GM19193 (cell line): ENCODE measurements around the gene GPR84.

Experiments used
- POLR2A ChIP-seq: IDR thresholded peaks from 4 replicates; pipeline ENCODE4 v1.6.1; 2011; ENCODE audit not compliant: insufficient read depth, insufficient read length; ENCODE audit errors: extremely low read depth

The GPR84 gene

GRCh38 chr12:54364413-54364812, at the start of gene GPR84:
TSS of gene GPR84 (minus strand) at chr12:54364486. CDS start at chr12:54363851, 635 bp downstream.
- peak; percentile 27 for TF ChIP-seq POLR2A

DNA sequence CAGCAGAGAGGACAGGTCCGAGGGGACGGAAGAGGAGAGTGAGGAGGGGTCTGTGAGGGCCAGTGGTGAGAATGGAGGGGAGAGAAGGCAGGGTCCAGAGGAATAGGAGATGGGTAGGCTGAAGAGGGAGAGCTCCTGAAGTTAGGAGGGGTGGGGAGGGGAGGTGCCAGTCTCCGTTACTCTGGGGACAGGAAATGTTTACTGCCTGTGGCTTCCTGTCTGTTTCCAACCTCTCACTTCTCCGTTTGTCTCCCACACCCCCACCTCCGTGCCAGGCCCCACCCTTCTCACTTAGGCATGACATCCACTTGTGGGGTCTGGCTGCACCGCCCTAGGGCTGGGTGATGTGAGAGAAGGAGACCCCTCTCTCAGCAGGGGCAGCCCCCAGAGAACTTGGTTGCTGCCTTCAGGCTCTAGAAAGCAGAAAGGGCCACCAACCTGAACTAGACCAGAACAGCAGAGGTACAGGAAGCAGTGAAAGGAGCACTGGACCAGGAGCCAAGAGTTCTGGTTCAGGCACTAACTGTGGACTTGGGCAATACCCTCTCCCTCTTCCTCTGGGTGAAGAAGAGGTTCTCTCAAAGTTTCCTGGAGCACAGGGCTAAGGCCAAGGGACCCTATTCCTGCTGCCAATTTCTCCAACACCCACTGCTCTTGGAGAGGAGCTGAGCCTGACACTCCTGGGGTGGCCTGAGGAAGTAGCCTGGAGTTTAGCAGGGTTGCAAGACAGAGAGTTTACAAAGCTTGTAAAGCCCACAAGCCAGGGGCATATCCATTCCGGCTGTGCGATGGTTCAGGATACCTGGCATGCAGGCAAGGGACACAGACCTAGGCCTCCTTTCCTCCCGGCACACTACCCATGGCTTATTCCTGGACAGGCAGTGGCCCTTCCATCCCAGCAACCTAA, 49.3 kb upstream of the GPR84 start:
- TF ChIP-seq POLR2A = no peak

- no peak for TF ChIP-seq POLR2A
Observed at GRCh38 chr12:54412786-54413185, 48.5 kb upstream of the GPR84 start.

GRCh38 chr12:54412348-54412747, 48.1 kb upstream of the GPR84 start:
- no peak for TF ChIP-seq POLR2A

DNA sequence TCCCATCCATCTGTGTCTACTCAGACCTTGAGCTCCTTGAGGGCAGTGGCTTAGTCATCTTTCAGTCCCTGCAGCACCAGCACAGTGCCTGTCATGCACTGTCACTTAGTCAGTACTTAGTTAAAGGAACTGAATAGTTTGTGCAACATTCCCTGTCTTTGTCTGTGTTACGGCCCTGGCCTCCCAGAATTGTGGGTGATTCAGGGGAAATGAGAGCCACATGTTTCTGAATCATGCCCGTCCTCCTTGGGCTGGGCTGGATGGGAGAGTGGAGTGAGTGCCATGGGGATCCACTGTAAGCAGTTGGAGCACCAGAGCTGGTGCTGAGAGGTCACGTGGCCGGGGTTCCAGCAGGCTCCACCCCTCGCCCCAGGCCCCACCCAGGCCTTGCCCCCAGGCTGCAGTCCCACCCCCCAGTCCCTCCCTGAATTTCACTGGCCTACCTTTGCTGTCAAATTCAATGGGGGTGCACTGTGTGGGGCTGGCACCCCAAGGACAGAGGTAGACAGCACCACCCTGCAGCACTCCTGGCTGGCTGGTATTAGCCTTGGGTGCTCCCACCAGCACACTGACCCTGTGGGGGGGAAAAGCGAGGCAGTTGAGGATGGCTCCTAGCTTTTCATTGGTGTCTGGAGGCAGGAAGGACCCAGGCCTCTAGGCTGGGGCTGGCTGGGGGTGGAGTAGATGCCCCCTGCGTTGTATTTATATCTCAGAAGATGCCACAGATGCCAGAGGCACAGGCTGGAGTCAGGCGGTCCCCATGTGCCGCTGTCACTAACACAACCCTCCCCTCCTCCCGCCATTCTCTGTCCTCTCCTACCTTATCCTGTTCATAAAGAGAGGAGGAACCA, 47.3 kb upstream of the GPR84 start:
- no peak for TF ChIP-seq POLR2A

- no peak for TF ChIP-seq POLR2A
Observed at GRCh38 chr12:54409267-54409666, 45.0 kb upstream of the GPR84 start.

GRCh38 chr12:54407183-54407905, 43.1 kb upstream of the GPR84 start:
- TF ChIP-seq POLR2A = no peak

GRCh38 chr12:54405573-54405972, 41.3 kb upstream of the GPR84 start:
- no peak for TF ChIP-seq POLR2A

DNA sequence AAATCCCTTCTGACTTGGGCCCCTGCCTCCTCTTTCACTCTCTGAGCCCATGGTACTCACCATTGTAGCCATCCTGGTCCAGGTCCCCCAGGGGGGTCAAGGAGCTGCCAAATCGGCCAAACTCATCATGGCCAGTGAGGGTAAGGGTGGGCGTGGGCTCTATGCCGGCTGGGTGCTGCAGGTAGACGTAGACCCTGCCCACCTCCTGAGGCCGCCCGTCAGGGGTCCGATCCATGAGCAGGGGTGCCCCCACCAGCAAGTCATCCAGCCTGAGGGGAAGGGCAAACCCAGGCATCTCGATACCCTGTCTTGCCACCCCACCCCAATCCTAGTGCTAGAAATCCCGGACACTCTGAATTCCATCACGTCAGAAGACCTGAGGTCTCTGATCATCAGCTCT, 40.8 kb upstream of the GPR84 start:
- TF ChIP-seq POLR2A = no peak

- no peak for TF ChIP-seq POLR2A
Observed at GRCh38 chr12:54404061-54405004, 40.0 kb upstream of the GPR84 start.

- no peak for TF ChIP-seq POLR2A
Observed at GRCh38 chr12:54401119-54401518, 36.8 kb upstream of the GPR84 start.

- TF ChIP-seq POLR2A = no peak
Observed at GRCh38 chr12:54398995-54399793, 34.9 kb upstream of the GPR84 start.

- no peak for TF ChIP-seq POLR2A
Observed at GRCh38 chr12:54398218-54398617, 33.9 kb upstream of the GPR84 start.
